ENCODE results near the gene STAT5B.
"Not testable (repeated sequence)": the region's sequence is repeated elsewhere in the genome, so short reads cannot be mapped to it uniquely, and the experiment has no call there.

Gene STAT5B

DNA sequence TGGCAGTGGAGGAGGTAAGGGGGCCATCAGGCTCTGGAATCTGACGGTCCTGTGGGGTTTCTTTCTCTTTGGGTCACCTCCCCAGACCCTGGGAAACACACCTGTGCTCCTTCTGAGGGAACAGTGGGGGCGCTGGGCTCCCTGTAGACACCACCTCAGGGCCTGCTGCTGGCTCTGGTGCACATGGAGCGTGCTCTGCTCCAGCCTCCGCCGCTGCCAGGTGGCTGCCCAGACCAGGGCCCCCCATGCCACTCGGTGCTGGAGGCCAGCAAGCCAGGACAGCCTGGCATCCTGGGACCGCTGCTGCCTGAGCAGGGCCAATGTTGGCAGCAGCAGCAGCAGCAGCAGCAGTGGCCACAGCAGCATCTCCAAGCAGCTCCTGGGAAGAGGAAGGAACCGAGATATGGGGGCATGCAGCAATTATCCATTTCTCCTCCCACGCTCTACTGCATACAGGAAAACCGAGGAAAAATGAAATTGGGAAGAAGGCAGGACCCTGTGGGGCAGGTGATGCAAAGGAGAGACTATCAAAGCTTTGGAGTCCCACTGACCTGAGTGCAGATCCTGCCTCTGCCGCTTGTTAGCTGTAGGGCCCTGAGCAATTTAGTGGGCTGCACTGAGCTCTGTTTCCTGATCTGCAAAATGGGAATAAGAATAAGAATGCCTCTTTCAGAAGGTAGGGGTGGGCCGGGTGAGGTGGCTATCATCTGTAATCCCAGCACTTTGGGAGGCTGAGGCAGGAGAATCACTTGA lies 82.8 kb downstream of the STAT5B start:
- no peak for DNase-seq (ENCODE audit: low read depth)

DNA sequence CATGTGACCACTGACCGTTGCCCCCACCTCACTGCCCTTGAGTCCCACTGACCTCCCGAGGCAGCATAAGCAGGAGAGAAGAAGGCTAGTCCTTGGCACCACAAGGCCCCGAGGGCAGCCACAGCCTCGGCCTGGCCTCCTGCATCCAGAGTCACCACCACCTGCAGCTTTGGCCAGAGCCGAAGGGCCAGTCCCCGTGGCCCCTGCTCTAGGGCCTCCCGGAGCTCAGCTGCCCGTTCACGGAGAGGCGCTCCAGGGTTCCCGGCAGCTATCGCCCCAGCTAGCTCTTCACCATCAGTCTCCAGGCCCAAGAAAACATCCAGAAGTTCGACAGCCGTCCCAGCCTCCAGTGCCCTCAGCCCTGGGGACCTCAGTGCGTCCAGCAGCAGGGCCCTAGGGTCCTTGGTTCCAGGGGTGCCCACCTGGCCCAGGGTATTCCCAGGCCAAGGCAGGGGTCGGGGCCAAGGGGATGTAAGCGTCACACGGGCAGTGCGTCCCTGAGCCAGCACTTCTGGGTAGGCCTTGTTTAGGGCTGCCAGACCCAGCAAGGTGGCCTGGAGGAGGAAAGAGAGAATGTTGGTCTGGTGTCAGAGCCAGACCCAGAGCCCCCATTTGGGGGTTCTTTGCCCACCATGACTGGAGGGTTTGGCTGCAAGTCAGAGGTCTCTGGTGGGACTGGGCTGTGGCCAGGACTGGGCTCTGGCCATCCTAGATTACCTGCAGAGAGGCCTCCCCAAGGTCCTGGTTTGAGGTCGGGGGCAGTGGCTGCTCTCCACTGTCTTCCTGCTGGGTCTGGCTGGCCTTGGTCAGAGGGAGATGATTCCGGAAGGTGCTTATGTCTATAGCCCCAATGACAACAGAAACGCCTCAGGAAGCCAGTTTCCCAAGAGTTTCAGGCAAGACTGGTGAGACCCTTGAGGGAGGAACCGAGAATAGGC lies 83.7 kb downstream of the STAT5B start:
- no peak for DNase-seq (ENCODE audit: low read depth)

DNA sequence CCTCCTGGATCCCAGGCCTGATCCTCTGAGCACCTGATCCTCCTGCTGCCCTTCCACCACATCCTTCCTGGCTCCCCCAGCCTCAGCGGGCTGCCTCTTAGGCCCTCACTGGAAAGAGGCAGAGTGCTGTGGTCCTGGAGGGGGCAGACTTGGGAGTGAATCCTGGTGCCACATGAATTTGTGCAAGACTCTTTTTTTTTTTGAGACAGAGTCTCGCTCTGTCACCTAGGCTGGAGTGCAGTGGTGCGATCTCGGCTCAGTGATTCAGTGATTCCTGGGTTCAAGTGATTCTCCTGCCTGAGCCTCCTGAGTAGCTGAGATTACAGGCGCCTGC lies 84.9 kb downstream of the STAT5B start:
- no peak for DNase-seq (ENCODE audit: low read depth)

DNA sequence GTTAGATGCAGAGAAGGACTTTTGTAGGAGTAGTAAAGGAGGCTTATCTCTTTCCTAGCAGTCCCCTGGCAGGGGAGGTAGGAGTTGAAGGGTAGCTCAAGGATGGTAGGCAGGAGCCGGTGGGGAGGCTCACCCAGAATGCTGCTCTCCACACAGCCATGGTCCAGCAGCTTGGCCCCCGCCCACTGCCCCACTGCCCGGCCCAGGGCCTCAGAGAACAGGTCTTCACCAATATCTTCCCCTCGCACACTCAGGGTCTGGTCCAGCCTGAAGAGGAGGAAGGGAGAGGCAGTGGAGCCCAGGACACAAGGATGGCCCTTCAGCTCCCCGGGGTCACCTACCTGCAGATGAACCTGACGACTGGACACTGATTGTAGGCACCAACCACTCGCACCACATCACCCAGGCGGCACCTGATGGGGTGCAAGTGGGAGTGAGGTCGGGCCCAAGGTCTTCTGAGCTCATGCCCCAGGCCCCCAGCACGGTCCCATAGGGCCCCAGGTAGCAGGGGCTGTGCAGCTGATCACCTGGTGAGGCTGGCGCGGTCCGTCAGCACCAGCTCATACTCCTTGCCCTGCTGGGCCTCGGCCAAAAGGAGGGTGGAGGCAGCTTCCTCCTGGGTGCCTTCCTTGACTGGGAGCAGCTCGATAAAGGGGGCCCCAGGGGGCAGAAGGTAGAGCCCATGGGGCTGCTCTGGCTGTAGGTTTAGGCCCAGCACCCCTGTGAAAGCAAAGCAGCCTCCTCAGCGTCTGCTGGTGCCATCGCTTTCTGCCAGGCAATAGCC lies 85.5 kb downstream of the STAT5B start:
- no peak for DNase-seq (ENCODE audit: low read depth)

DNA sequence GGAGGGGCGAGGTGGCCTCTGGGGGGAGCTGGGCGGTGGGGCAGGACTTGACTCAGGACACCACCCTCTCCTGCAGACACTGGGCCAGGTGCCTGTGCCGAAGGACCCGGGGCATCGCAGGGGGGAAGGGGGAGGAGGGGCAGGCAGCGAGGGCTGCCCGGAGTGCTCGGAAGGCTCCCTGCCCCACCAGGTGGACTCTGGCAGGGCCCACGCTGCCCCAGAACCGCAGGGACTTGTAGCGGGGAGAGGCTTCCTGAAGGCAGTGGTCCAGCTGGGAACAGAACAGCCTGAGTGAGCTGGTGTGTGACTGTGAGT lies 86.6 kb downstream of the STAT5B start:
- DNase-seq (ENCODE audit: low read depth), result no peak

DNA sequence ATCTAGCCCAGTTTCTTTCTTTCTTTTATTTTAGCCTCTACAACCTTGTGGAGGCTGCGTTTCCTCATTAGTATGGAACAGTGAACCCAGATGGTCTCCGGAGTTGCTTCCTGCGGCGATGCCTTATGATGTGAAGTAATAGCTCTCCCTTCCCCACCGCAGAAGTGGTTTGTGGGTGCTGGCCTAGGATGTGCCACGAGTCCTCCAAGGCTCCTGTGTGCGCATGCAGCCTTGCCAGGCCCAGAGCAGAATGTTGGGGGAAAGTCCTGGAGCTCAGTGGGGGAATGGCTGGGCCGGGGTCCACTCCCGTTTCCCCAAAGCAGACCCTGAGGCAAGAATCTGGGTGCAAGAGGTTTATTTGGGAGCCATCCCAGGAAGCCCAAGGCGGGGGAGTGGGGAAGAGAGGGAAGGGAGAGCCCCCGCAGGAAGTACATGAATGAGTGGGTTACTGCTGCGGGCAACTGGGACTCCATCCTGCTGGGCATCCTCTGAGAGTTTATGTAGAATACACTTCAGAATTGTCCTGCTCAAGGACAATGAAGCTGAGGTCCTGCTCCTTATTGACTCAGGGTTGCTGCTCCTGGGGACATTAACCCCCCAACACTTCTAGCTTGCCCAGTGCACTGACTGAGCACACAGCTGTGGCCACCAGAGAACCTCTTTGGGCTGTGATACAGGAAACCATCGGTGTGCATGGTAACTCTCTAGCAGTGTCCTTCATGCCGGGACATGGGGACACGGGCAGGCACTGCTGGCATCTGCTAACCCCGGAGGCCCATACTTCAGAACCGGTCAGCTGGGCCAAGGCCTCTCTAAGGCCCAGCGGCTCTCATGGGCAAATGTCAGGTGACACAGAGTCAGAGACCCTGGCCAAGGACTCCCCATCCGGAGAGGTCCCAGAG lies 87.2 kb downstream of the STAT5B start:
- no peak for DNase-seq (ENCODE audit: low read depth)

DNA sequence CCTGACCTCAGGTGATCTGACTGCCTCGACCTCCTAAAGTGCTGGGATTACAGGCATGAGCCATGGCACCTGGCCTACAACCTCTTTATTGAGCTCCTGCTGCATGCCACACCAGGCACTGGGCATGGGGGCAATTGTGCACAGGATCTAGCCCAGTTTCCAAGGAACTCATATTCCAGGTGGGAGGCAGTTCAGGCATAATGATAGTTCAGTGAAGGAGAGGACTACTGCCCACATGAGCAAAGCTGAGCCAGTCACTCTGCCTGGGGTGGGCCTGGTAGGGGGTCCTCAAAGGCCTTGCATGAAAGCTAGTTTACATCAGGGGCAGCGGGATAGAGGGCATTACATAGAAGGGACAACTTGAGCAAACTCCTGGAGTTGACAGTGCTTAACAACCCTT lies 88.4 kb downstream of the STAT5B start:
- no peak for DNase-seq (ENCODE audit: low read depth)

DNA sequence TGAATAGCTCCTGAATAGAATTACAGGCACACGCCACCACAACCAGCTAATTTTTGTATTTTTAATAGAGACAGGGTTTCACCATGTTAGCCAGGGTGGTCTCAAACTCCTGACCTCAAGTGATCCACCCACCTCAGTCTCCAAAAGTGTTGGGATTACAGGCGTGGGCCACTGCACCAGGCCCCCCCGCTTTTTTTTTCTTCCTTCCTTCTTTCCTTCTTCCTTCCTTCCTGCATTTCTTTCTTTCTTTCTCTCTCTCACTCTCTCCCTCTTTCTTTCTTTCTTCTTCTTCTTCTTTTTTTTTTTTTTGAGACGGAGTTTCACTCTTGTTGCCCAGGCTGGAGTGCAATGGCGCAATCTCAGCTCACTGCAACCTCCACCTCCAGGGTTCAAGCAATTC lies 90.0 kb downstream of the STAT5B start:
- DNase-seq (ENCODE audit: low read depth), result not testable (repeated sequence)

DNA sequence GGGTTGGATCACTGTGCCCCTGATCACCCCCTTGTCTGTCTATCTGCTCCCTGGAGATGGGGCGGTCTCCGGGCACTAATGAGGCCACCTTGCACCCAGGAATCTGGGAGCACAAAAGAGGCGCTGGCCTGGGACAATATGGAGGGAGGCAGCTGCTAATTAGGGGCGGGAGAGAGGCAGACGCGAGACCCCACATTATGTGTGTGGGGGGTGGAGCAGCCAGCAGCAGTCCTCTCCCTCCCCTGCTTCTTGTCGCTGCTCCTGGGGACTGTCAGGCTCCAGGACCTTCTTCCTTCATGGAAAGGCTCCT lies 90.6 kb downstream of the STAT5B start:
- DNase-seq (ENCODE audit: low read depth), result no peak

DNA sequence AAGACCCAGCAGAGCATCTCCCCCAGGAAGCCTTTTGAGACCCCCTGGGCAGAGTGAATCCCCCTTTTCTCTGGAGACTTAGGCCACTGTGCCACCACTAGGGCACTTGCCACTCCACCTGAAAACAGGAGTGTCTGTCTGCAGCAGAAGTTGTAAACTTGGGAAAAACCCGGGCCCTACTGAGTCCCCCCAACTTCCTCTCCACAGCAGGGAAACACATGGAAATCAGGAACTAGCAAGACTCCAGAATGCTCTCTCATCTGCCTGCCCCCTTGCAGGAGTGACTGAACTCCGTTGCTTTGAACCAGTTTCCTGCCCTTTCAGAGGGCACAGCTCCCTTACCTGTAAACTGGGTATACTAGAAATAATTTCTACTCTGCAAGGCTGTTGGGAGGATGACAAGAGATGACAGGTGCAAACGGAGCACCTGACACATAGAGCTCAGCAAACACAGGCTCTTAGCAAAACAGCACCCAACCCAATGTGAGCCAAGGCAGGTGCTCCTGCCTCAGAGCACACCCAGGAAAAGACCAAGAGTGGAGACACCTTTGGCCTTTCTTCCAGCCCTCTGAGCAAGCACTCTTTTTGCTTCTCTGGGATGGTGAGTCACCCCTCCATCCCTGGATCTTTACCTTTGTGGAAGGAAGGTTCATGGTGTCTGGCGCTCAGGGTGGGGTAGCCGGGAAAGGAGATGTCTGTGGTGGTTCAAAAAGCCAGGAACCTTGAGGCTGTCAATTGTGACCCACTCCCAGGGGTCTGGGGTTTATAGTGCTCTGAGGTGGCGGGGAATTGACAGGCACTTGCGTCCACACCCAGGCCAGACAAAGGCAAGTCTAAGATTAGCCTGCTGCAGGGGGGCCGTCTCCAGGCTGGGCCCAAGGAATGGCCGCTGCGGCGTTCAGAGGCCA lies 91.2 kb downstream of the STAT5B start, which contains the start of gene HCRT:
Gene HCRT (minus strand): TSS at position 740 of the 908 bp plus-strand sequence. CDS start 87 bp downstream, at position 653.
- DNase-seq (ENCODE audit: low read depth), result no peak

DNA sequence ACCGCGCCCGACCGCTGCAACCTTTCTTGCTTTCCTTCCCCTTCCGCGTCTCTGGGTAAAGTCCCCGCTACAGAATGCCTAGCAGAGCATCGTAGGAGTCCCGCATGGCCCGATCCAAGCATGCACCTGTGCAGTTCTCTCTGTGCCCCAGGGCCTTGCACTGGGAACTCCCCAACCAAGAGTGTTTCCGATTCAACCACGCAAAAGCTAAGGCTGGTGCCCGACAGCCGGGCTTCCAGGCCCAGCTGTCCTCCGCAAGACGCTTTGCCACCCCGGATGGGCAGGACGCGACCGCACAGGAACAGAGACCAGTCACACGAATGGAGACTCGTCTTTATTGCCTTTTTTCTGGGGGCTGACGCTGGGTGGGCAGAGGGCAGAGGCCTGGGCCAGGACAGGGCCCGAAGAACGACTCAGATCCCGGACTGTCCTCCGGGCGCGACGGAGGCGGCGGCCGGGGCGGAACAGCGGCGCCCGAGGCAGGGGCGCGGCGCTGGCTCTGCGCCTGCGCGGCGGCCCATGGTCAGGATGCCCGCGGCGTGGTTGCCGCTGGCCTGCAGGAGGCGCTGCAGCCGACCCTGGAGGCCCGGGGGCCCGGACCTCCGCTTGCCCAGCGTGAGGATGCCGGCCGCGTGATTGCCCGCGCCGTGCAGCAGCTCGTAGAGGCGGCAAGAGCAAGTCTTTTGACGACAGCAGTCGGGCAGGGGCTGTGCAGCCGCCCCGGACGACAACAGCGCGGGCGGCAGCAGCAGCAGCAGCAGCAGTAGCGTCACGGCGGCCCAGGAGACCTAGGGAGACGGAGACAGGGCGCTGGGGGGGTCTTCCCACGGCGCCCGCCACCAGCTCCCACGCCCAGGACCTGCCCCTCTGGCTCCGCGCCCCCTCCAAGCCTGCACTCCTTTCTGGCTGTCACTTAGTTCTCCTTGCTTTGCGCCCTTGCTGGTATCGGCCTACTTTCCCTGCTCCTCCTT lies 92.2 kb downstream of the STAT5B start:
- DNase-seq (ENCODE audit: low read depth), result peak; percentile 69

DNA sequence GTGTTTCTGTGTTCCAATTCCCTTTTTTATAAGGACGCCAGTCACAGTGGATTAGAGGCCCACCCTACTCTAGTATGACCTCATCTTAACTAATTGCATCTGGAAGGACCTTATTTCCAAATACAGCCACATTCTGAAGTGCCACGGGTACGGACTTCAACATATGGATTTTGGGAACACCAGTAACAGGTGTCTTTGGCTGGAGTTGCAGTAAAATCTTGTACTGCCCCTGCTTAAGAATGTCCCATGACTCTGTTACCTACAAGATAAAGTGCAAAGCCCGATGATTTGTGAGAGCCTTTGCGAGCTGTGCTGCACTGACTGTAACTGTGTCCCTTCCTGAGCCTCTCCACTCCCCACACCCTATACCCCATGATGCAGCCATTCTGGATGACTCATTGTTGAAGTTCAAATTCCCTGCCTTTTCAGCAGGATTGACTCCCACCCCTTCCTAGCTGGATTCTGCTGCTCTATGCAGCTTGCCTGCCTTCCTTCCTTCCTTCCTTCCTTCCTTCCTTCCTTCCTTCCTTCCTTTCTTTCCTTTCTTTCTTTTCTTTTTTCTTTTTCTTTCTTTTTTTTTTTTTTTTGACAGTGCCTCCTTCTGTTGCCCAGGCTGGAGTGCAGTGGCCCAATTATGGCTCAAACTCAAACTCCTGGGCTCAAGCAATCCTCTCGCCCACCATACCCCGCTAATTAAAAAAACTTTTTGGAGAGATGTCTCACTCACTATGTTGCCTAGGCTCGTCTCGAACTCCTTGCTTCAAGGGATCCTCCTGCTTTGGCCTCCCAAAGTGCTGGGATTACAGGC lies 93.1 kb downstream of the STAT5B start:
- no peak for DNase-seq (ENCODE audit: low read depth)

DNA sequence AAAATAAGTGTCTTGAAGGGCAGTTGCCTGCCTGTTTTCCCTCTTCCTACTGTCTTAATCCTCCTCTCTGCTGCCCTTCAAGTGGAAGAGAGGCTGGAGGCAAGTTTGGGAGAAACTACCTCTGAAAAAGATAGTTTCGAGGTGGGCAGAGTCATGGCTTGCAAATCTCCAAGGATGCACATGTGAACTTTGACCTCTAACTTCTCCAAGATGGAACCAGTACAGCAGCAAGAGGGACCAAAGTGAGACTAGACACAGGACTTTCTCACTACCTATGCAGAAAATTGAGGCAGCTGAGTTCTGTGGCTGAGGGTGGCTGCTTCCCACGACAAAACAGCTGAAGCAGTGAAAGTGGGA lies 94.4 kb downstream of the STAT5B start:
- no peak for DNase-seq (ENCODE audit: low read depth)

DNA sequence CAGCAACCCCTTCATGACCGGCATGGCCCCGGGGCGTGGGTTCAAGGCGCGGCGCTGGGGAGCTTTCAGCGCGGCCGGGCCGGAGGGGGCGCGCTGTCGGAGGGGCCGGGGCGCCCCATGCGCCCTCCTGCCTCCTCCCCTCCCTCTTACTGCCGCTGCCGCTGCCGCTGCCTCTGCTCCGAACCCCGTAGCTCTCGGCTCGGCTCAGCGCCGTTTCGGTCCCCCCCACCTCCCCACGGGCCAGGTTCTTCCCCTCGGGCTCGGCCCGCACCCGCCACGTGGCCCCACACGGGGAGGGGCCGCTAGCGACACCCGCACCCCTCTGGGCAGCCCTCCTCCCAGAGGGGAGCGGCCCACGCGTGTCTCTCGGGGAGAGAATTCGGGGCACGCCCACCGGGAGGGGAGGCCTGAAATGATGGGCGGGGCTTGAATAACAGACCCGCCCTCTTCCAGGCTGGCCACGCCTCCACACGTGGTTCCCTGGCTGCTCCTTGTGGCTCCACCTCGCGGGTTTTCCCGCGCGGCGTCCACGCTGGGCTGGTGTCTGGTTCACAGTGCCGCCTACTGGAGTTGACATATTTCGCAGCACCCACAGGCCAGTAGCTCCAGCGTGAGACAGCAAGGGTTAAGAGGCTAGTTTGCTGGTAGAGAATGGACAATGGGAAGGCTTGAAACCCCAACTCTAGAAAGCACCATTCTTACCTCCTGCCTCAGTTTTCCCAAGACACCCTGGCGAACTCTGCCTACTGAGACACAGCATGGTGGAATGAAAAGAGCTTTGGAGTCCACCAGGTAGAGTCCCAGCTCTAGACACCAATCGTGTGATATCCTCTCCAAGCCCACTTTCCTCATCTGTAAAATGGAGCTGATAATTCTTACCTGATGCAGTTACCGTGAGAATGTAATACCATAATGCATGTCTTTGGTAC lies 95.0 kb downstream of the STAT5B start, which contains the start of gene KCNH4:
Gene KCNH4 (minus strand): TSS at position 221 of the 929 bp plus-strand sequence. CDS start 197 bp downstream, at position 24.
- DNase-seq (ENCODE audit: low read depth), result peak; percentile 70

DNA sequence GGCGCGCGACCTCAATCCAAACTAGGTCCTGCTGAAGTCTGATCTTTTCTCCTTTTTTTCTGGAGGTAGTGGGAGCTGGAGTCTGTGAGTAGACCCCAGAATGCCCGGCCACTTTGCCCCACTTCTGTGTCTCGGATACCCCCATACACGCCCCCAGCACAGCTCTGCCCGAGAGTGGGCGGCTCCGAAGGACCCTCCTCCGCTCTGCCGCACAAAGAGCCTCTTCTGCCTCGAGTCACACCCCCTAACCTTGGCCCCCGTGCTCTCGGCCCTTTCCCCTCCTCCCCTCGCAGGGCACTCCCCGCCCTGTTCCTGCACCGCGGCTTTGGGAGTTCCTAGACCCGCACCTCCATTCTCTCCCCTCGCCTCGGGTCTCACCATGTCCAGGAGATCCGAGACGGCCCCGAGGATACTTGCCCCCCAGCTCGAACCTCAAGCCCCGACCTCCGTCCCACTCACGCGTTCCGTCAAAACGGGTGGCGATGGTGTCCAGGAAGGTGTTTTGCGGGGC lies 95.7 kb downstream of the STAT5B start:
- no peak for DNase-seq (ENCODE audit: low read depth)

DNA sequence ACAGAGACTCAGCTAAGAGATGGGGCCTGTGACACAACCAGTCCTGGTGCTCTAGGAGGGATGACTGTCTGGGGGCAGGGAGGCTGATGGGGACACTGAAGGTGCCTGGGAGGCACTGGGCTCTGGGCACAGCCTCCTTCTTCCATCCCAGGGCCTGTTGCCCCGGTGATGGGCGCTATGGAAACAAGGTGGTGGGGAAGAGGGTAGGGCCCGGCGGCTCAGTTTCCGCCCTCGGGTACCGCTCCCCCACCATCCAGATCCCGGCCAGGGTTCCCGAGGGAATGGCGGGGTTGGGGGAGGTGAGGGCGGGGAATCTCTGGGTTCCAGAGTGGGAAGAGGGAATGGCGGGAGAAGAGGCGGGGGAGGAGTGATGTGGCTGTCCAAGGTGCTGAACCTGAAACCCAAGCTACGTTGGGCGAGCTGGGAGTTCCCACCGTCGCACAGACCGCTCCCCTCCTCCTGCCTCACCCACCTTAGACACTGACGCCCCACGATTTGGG lies 96.2 kb downstream of the STAT5B start:
- DNase-seq (ENCODE audit: low read depth), result peak; percentile 20

DNA sequence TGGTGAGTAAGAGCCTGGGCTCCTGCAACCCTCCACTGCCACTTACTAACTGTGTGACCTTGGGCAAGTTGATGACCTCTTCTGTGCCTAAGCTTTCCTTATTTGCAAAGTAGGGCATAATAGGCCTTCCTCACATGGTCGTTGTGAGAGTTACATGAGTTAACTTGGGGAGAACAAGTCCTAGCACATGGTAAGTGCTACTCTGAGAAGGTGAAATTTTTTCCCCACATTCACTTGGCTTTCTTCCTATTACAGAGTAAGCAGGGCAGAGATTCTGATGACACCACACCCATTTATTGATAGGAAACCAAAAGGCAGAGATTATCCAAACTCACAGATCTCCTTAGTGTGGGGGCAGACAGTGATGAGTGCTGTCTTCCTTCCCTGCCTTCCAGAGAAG lies 96.9 kb downstream of the STAT5B start:
- DNase-seq (ENCODE audit: low read depth), result no peak
